ENCODE measurements around the gene HOXC6.
"Not testable (repeated sequence)": the region's sequence is repeated elsewhere in the genome, so short reads cannot be mapped to it uniquely, and the experiment has no call there.

The HOXC6 gene

GRCh38 chr12:54042033-54042432 lies 13.8 kb downstream of the HOXC6 start:
- ATAC-seq; H3K4me3 Mint-ChIP-seq; H3K36me3 Mint-ChIP-seq (ENCODE audit: low read depth); H3K27ac Mint-ChIP-seq; DNase-seq; H3K9me3 Mint-ChIP-seq; H3K4me1 Mint-ChIP-seq: not testable (repeated sequence)
- H3K27me3 Mint-ChIP-seq, result peaks cover 91% of the 10 kb centered on the region

DNA sequence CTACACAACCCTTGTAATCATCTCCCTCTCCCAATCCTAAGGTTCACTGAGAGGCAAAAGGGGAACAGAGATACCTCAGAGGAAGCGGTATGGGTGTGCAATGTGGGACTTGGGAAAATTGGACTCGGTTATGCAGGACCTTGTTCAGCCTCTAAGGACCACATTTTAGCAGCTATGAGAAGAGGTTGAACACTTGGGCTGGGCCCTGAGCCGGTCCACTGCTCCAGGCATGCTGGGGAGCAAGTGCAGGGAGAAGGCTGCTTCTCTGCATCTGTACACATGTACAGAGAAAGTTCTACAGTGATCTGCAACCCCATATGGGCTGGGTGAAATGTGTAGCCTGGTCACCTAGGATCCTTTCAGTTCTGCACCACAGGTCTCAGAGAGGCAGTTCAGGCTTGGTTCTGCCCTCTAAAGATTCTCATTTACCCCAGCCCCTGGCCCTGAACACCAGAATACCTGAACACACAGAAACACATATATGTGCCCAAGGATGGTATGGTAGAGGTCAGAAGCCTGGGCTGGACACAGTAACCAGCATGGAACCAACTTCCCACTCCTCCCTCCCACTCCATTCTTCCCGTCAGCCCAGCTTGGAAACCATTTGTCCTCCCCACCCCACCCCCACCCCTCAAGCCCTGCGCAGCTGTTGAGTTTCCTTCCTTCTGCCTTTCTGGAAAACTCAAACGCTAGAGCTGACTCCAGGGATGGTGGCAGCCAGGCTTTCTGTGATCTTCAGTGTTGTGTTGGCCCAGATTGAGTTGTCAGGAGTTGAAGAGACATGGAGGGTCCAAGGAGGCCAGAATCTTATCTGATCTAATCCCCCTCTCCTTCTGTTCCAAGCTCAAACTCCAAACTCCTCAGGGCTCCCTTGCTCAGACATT lies 15.0 kb downstream of the HOXC6 start:
- DNase-seq (no peak), ATAC-seq (no peak)
- H3K4me3 Mint-ChIP-seq, result no peak overlapping the region
- H3K27ac Mint-ChIP-seq, result no peak overlapping the region
- H3K9me3 Mint-ChIP-seq, result no peaks in the 10 kb centered on the region
- H3K4me1 Mint-ChIP-seq, result peaks cover 6% of the 10 kb centered on the region
- no peaks in the 10 kb centered on the region for H3K36me3 Mint-ChIP-seq (ENCODE audit: low read depth)
- peaks cover 92% of the 10 kb centered on the region for H3K27me3 Mint-ChIP-seq

- H3K27me3 Mint-ChIP-seq, result peaks cover 93% of the 10 kb centered on the region
- peaks cover 6% of the 10 kb centered on the region for H3K4me1 Mint-ChIP-seq
- no peak overlapping the region for H3K4me3 Mint-ChIP-seq
Measured at GRCh38 chr12:54044425-54045103, 16.3 kb downstream of the HOXC6 start.

GRCh38 chr12:54045401-54045800 lies 17.2 kb downstream of the HOXC6 start:
- DNase-seq (no peak), ATAC-seq (no peak)
- Mint-ChIP-seq H3K4me3 (no peak overlapping the region), H3K9me3 (no peaks in the 10 kb centered on the region), H3K36me3 (ENCODE audit: low read depth) (no peaks in the 10 kb centered on the region), H3K4me1 (peaks cover 13% of the 10 kb centered on the region), H3K27me3 (peaks cover 93% of the 10 kb centered on the region), H3K27ac (no peak overlapping the region)

More at GRCh38 chr12:54044425-54045103, 16.3 kb downstream of the HOXC6 start:
- DNase-seq (no peak), ATAC-seq (no peak)
- Mint-ChIP-seq H3K27ac (no peak overlapping the region), H3K9me3 (no peaks in the 10 kb centered on the region), H3K36me3 (ENCODE audit: low read depth) (no peaks in the 10 kb centered on the region)

DNA sequence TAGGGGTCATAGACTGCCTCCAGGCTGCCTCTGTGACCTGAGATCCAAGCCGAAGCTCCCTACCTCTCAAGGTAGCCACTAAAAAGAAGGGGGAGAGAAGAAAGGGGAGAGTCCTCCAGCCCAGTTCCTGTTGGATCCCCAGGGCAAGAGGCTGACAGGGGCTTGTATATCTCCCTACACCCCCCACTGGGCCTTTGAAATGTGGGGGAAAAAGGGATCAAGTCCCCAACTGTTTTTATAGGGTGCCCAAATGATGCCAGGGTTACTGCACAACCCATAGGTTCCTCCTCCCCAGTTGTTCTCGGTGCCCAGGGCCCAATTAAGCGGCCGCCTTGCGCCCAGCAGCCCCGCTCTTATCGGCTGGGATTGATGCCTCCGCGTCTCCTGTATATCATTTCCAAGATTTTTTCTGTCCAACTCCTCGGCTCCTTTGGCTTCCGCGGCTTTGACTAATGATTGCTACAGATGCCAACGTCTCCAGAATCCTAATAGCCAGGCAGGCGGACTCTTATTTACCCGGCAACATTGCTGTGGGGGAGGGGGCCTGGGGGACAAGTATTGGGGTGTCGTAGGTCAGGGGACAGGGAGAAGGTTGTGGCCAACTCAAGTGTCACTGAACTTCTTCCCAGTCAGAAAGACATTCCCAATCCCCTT lies 17.8 kb downstream of the HOXC6 start:
- Mint-ChIP-seq H3K9me3 (no peaks in the 10 kb centered on the region), H3K27ac (no peak overlapping the region), H3K27me3 (peaks cover 95% of the 10 kb centered on the region), H3K4me1 (peaks cover 13% of the 10 kb centered on the region), H3K4me3 (no peak overlapping the region), H3K36me3 (ENCODE audit: low read depth) (no peaks in the 10 kb centered on the region)
- ATAC-seq (no peak), DNase-seq (no peak)

DNA sequence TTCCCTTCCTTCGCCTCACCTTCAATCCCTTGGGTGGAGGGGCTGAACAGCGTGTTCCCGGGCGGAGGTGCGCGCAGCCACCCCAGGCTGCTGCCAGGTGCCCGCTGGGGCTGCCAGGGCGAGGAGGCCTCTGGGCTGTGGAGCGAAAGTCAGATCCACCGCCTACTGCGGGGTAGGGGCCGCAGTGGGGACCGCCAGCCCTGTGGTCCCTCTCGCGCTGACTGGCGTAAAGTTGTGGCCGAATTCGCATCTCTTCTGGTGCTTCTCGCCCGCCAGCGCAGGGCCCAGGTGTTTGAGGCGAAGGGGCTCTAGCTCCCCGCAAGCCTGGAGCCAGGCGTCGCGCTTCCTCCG lies 18.5 kb downstream of the HOXC6 start:
- no peaks in the 10 kb centered on the region for H3K9me3 Mint-ChIP-seq
- no peak for ATAC-seq
- H3K4me1 Mint-ChIP-seq, result peaks cover 14% of the 10 kb centered on the region
- peaks cover 95% of the 10 kb centered on the region for H3K27me3 Mint-ChIP-seq
- no peak for DNase-seq
- H3K27ac Mint-ChIP-seq, result no peak overlapping the region
- peak overlapping the region; percentile 50 for H3K4me3 Mint-ChIP-seq
- peaks cover under 1% of the 10 kb centered on the region for H3K36me3 Mint-ChIP-seq (ENCODE audit: low read depth)

GRCh38 chr12:54047160-54047963 lies 19.1 kb downstream of the HOXC6 start:
- H3K27ac Mint-ChIP-seq, result no peak overlapping the region
- peak overlapping the region; percentile 50 for H3K4me3 Mint-ChIP-seq

GRCh38 chr12:54047964-54048303 lies 19.7 kb downstream of the HOXC6 start:
- no peak for ATAC-seq
- no peak overlapping the region for H3K4me3 Mint-ChIP-seq

More at GRCh38 chr12:54047160-54047963, 19.1 kb downstream of the HOXC6 start:
- DNase-seq, result no peak
- no peak for ATAC-seq
- Mint-ChIP-seq H3K27me3 (peaks cover 96% of the 10 kb centered on the region), H3K36me3 (ENCODE audit: low read depth) (peaks cover 2% of the 10 kb centered on the region), H3K4me1 (peaks cover 19% of the 10 kb centered on the region), H3K9me3 (no peaks in the 10 kb centered on the region)

DNA sequence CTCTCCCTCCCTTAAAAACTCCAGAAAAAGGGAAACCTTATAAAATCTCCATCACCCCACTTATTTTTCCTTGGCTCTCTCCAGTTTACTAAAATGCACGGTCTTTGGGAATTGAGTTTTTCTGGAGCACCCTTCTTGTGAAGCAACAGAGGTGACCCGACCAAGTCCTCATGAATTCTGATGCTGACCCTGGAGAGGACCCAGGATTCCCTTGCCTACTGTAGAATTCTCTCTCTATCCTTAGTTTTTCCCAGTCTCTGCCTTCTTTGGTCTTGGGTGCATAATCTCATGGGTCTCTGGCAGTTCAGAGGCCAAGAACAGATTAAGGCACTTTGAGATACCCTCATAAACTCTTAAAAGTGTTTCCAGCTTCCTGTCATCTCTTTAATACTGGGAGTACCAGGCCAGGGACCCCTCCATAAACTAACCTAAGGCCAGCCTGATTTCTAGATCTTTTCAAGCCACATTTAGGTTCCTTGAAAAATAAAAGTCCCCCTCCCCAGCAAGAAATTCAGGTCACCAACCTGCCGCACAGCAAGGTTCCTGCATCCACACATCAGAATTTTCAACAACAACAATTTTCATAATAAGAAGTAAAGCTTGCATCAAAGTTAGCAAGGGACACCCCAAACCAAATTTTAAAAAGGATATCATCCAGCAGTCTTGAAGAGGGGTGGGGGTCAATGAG lies 20.3 kb downstream of the HOXC6 start:
- DNase-seq (no peak), ATAC-seq (no peak)
- peaks cover 27% of the 10 kb centered on the region for H3K4me1 Mint-ChIP-seq
- H3K9me3 Mint-ChIP-seq, result no peaks in the 10 kb centered on the region
- no peak overlapping the region for H3K4me3 Mint-ChIP-seq
- H3K27ac Mint-ChIP-seq, result no peak overlapping the region
- H3K27me3 Mint-ChIP-seq, result peaks cover 92% of the 10 kb centered on the region
- peaks cover 2% of the 10 kb centered on the region for H3K36me3 Mint-ChIP-seq (ENCODE audit: low read depth)

More at GRCh38 chr12:54047964-54048303, 19.7 kb downstream of the HOXC6 start:
- no peak for DNase-seq
- no peak overlapping the region for H3K27ac Mint-ChIP-seq
- H3K9me3 Mint-ChIP-seq, result no peaks in the 10 kb centered on the region
- peaks cover 2% of the 10 kb centered on the region for H3K36me3 Mint-ChIP-seq (ENCODE audit: low read depth)
- peaks cover 94% of the 10 kb centered on the region for H3K27me3 Mint-ChIP-seq
- H3K4me1 Mint-ChIP-seq, result peaks cover 24% of the 10 kb centered on the region

GRCh38 chr12:54049108-54049507 lies 20.9 kb downstream of the HOXC6 start:
- H3K9me3 Mint-ChIP-seq, result no peaks in the 10 kb centered on the region
- ATAC-seq (no peak), DNase-seq (no peak)
- peaks cover 2% of the 10 kb centered on the region for H3K36me3 Mint-ChIP-seq (ENCODE audit: low read depth)
- H3K4me3 Mint-ChIP-seq, result no peak overlapping the region
- H3K27me3 Mint-ChIP-seq, result peaks cover 92% of the 10 kb centered on the region
- H3K27ac Mint-ChIP-seq, result no peak overlapping the region
- peaks cover 31% of the 10 kb centered on the region for H3K4me1 Mint-ChIP-seq

GRCh38 chr12:54050482-54050810 lies 22.2 kb downstream of the HOXC6 start:
- ATAC-seq (no peak), DNase-seq (no peak)
- Mint-ChIP-seq H3K27me3 (peaks cover 88% of the 10 kb centered on the region), H3K27ac (no peak overlapping the region), H3K4me1 (peaks cover 31% of the 10 kb centered on the region), H3K4me3 (no peak overlapping the region), H3K36me3 (ENCODE audit: low read depth) (peaks cover 2% of the 10 kb centered on the region), H3K9me3 (no peaks in the 10 kb centered on the region)

- ATAC-seq, result no peak
- Mint-ChIP-seq H3K4me3 (no peak overlapping the region), H3K4me1 (peaks cover 31% of the 10 kb centered on the region), H3K27me3 (peaks cover 86% of the 10 kb centered on the region), H3K27ac (no peak overlapping the region), H3K36me3 (ENCODE audit: low read depth) (peaks cover 2% of the 10 kb centered on the region), H3K9me3 (no peaks in the 10 kb centered on the region)
- no peak for DNase-seq
Measured at GRCh38 chr12:54051026-54051842, 23.0 kb downstream of the HOXC6 start.

GRCh38 chr12:54051874-54052437 lies 23.7 kb downstream of the HOXC6 start:
- Mint-ChIP-seq H3K36me3 (ENCODE audit: low read depth) (peaks cover 2% of the 10 kb centered on the region), H3K27me3 (peaks cover 83% of the 10 kb centered on the region), H3K4me3 (no peak overlapping the region), H3K27ac (no peak overlapping the region), H3K4me1 (peaks cover 29% of the 10 kb centered on the region), H3K9me3 (no peaks in the 10 kb centered on the region)
- DNase-seq (no peak), ATAC-seq (no peak)
